Prostate gland (tissue), 2 donors: ENCODE results near the gene HTR3C. TPM values are rescaled to one million over a fixed set of nuclear protein-coding genes. Genes with fewer than 3 reads are reported as not detected.

Source experiments
- DNase-seq: peaks from one replicate; pipeline ENCODE4 v3.0.0-alpha.2; 2019; ENCODE audit warnings: low spot score
- H3K27ac ChIP-seq, 2 donors: fragments of 200-600 bp; sonication (generic); 2 replicates each; pipeline ENCODE4 v1.5.1; 2017 to 2019
- H3K27me3 ChIP-seq: fragments of 200-600 bp; sonication (generic); replicated peaks from 2 replicates; pipeline ENCODE4 v1.5.1; 2019; ENCODE audit not compliant: insufficient read depth
- H3K36me3 ChIP-seq, 2 donors: fragments of 200-600 bp; sonication (generic); 1 replicate in 1 of 2; 2 replicates in 1 of 2; pipeline versions ENCODE4 v1.5.1 to v1.8.1; 2017 to 2019
- H3K4me1 ChIP-seq: fragments of 200-600 bp; sonication (generic); replicated peaks from 2 replicates; pipeline ENCODE4 v1.5.1; 2019
- H3K4me3 ChIP-seq, 2 donors: fragments of 200-600 bp; sonication (generic); 2 replicates each; pipeline ENCODE4 v1.5.1; 2017 to 2019
- H3K9me3 ChIP-seq: fragments of 200-600 bp; sonication (generic); 2 replicates; pipeline ENCODE4 v1.5.1; 2017
- CTCF ChIP-seq, 4 experiments: fragments of 200-600 bp in 2 of 4; fragments of 450-650 bp in 2 of 4; sonication (generic) in 2 of 4; IDR thresholded peaks; 1 replicate in 3 of 4; 2 replicates in 1 of 4; pipeline ENCODE4 v1.5.1; 2016 to 2019; ENCODE audit warnings: antibody characterized with exemption in 4 of 4, mild to moderate bottlenecking in 2 of 4, moderate library complexity in 2 of 4
- POLR2A ChIP-seq: fragments of 450-650 bp; IDR thresholded peaks from one replicate; pipeline ENCODE4 v1.6.1; 2016; ENCODE audit warnings: antibody characterized with exemption, mild to moderate bottlenecking
- POLR2AphosphoS5 ChIP-seq: sonication (generic); formaldehyde crosslinking; IDR thresholded peaks from one replicate; pipeline ENCODE4 v1.6.1; 2017; ENCODE audit warnings: antibody characterized with exemption
- WGBS: methylation state at CpG from one replicate; pipeline ENCODE4 v1.1.5; 2018; 5-methylcytosine and 5-hydroxymethylcytosine counted together
- intact Hi-C: fragments of 100-400 bp; cut with DNase I; formaldehyde crosslinking; loops from one replicate; pipeline ENCODE4 v1.14.2; 2022
- total RNA-seq, 2 donors: library from RNA; depleted of rRNA; stranded (reverse); fragments of >200 nt; gene quantifications; one replicate each; pipeline ENCODE4 v1.1.0, GENCODE V29; 2016

The HTR3C gene
- total RNA-seq, 2 donors from 2014 or later, result 0.50 TPM; not detected in 1

GRCh38 chr3:184008161-184008560 lies 44.7 kb upstream of the HTR3C start:
- WGBS, result 27% methylated on average over 3 of the region's 3 CpGs
- Histone ChIP-seq H3K27me3 (no peaks in the 10 kb centered on the region), H3K4me3 (no peak overlapping the region), H3K9me3 (no peaks in the 10 kb centered on the region), H3K36me3 (no peaks in the 10 kb centered on the region), H3K4me1 (peaks cover 4% of the 10 kb centered on the region), H3K27ac (no peak overlapping the region)
- TF ChIP-seq CTCF (IDR thresholded peaks at IDR 0.05), result no peak
- no peak for TF ChIP-seq POLR2A
- no peak for TF ChIP-seq POLR2AphosphoS5
- no peak for DNase-seq
- intact Hi-C loops, result no loop called here

- DNase-seq, result no peak
- Histone ChIP-seq H3K36me3 (no peaks in the 10 kb centered on the region), H3K4me3 (no peak overlapping the region), H3K27ac (no peak overlapping the region), H3K27me3 (no peaks in the 10 kb centered on the region), H3K9me3 (no peaks in the 10 kb centered on the region), H3K4me1 (peaks cover 4% of the 10 kb centered on the region)
- intact Hi-C loops, result loop anchor here (10.0 kb wide), 1 partner anchor 243 kb away; no protein-coding TSS in a partner anchor
- WGBS, result 36% methylated on average over 4 of the region's 4 CpGs
- TF ChIP-seq POLR2A (no peak), CTCF (IDR thresholded peaks at IDR 0.05) (no peak), POLR2AphosphoS5 (no peak)
Observed at GRCh38 chr3:184011230-184011876, 41.5 kb upstream of the HTR3C start.

GRCh38 chr3:184011937-184012889 lies 40.6 kb upstream of the HTR3C start:
- Histone ChIP-seq H3K27ac (no peak overlapping the region), H3K4me1 (peaks cover 4% of the 10 kb centered on the region), H3K36me3 (no peaks in the 10 kb centered on the region), H3K4me3 (no peak overlapping the region), H3K27me3 (no peaks in the 10 kb centered on the region), H3K9me3 (no peaks in the 10 kb centered on the region)
- intact Hi-C loops, result loop anchor here (10.0 kb wide), 1 partner anchor 243 kb away; no protein-coding TSS in a partner anchor
- no peak for DNase-seq
- 63% methylated on average over 6 of the region's 6 CpGs for WGBS
- TF ChIP-seq CTCF (IDR thresholded peaks at IDR 0.05) (no peak), POLR2A (no peak), POLR2AphosphoS5 (no peak)

GRCh38 chr3:184015381-184016019 lies 37.3 kb upstream of the HTR3C start:
- Histone ChIP-seq H3K36me3 (no peaks in the 10 kb centered on the region), H3K27me3 (no peaks in the 10 kb centered on the region), H3K27ac (no peak overlapping the region), H3K9me3 (no peaks in the 10 kb centered on the region), H3K4me1 (no peaks in the 10 kb centered on the region), H3K4me3 (no peak overlapping the region)
- TF ChIP-seq CTCF (IDR thresholded peaks at IDR 0.05), result no peak
- TF ChIP-seq POLR2A, result no peak
- TF ChIP-seq POLR2AphosphoS5, result no peak
- WGBS, result 75% methylated on average over 10 of the region's 10 CpGs
- DNase-seq, result no peak
- intact Hi-C loops, result loop anchor here (10.0 kb wide), 1 partner anchor 239 kb away; no protein-coding TSS in a partner anchor
